Cardiac muscle cell (in vitro differentiated cells and primary cell): ENCODE data around the gene RBL1. TPM values are rescaled to one million over a fixed set of nuclear protein-coding genes. Genes with fewer than 3 reads are reported as not detected.
"Not testable (repeated sequence)": the region's sequence is repeated elsewhere in the genome, so short reads cannot be mapped to it uniquely, and the experiment has no call there.

ENCODE experiments used
- DNase-seq, 2 donors: peaks; one replicate each; pipeline versions ENCODE4 v3.0.0 to v3.0.0-alpha.2; 2010 to 2017; ENCODE audit warnings: low read depth in 1 of 2, low spot score in 1 of 2
- H3K27ac ChIP-seq: fragments of 200-600 bp; sonication (generic); 2 replicates; pipeline ENCODE4 v1.5.1; 2016
- H3K27me3 ChIP-seq: fragments of 200-600 bp; sonication (generic); 2 replicates; pipeline ENCODE4 v1.6.0; 2016; ENCODE audit warnings: control low read depth
- H3K36me3 ChIP-seq: fragments of 200-600 bp; sonication (generic); 2 replicates; pipeline ENCODE4 v1.5.1; 2016; ENCODE audit warnings: control low read depth
- H3K4me1 ChIP-seq: fragments of 200-600 bp; sonication (generic); 2 replicates; pipeline ENCODE4 v1.8.1; 2017; ENCODE audit warnings: low read depth, mild to moderate bottlenecking, mixed run types
- H3K4me3 ChIP-seq: fragments of 200-600 bp; sonication (generic); 2 replicates; pipeline ENCODE4 v1.5.1; 2016; ENCODE audit warnings: mild to moderate bottlenecking
- H3K9me3 ChIP-seq: fragments of 200-600 bp; sonication (generic); 2 replicates; pipeline ENCODE4 v1.5.1; 2017; ENCODE audit warnings: low read depth, mild to moderate bottlenecking, control low read depth
- CTCF ChIP-seq: IDR thresholded peaks from 2 replicates; pipeline ENCODE4 v1.5.1; 2012; ENCODE audit warnings: low read depth, mild to moderate bottlenecking, low read length
- polyA plus RNA-seq: library from polyadenylated mRNA; unstranded; fragments of >200 nt; fragmentation: Nextera tagmentation; extraction: Ambion mirVana; gene quantifications from 2 replicates; pipeline ENCODE4 v1.2.1, GENCODE V29; 2016
- total RNA-seq: library from RNA; depleted of rRNA; stranded (reverse); fragments of >200 nt; gene quantifications from 2 replicates; pipeline ENCODE4 v1.2.3, GENCODE V29; 2016

The RBL1 gene
- total and polyA plus RNA-seq, 2 experiments from 2014 or later = 3.1 to 4.9 TPM

- no peaks in the 10 kb centered on the region for H3K36me3 ChIP-seq
- no peak for TF ChIP-seq CTCF
- no peaks in the 10 kb centered on the region for H3K4me1 ChIP-seq
- no peak for DNase-seq
- no peaks in the 10 kb centered on the region for H3K27me3 ChIP-seq
- H3K9me3 ChIP-seq = no peaks in the 10 kb centered on the region
- no peak overlapping the region for H3K27ac ChIP-seq
- no peak overlapping the region for H3K4me3 ChIP-seq
Observed at GRCh38 chr20:36967636-36968035, 128.2 kb downstream of the RBL1 start.

GRCh38 chr20:36966965-36967364, 128.8 kb downstream of the RBL1 start:
- not testable (repeated sequence) for H3K4me1 ChIP-seq, H3K27me3 ChIP-seq, H3K36me3 ChIP-seq, H3K9me3 ChIP-seq, H3K27ac ChIP-seq, H3K4me3 ChIP-seq, DNase-seq

GRCh38 chr20:36962354-36962941, 133.3 kb downstream of the RBL1 start:
- not testable (repeated sequence) for H3K27me3 ChIP-seq, H3K36me3 ChIP-seq, H3K27ac ChIP-seq, DNase-seq, H3K4me1 ChIP-seq, H3K9me3 ChIP-seq, H3K4me3 ChIP-seq

GRCh38 chr20:36959242-36959641, 136.6 kb downstream of the RBL1 start:
- H3K27ac ChIP-seq = no peak overlapping the region
- no peaks in the 10 kb centered on the region for H3K36me3 ChIP-seq
- TF ChIP-seq CTCF = no peak
- no peaks in the 10 kb centered on the region for H3K9me3 ChIP-seq
- H3K4me3 ChIP-seq = no peak overlapping the region
- H3K27me3 ChIP-seq = no peaks in the 10 kb centered on the region
- no peak for DNase-seq
- no peaks in the 10 kb centered on the region for H3K4me1 ChIP-seq

GRCh38 chr20:36957875-36958667, 137.7 kb downstream of the RBL1 start:
- TF ChIP-seq CTCF = no peak
- no peaks in the 10 kb centered on the region for H3K9me3 ChIP-seq
- no peaks in the 10 kb centered on the region for H3K36me3 ChIP-seq

GRCh38 chr20:36956674-36957073, 139.1 kb downstream of the RBL1 start:
- no peaks in the 10 kb centered on the region for H3K36me3 ChIP-seq

More at GRCh38 chr20:36957875-36958667, 137.7 kb downstream of the RBL1 start:
- Histone ChIP-seq H3K4me1 (no peaks in the 10 kb centered on the region), H3K4me3 (no peak overlapping the region), H3K27me3 (no peaks in the 10 kb centered on the region), H3K27ac (no peak overlapping the region)
- DNase-seq = no peak

More at GRCh38 chr20:36956674-36957073, 139.1 kb downstream of the RBL1 start:
- Histone ChIP-seq H3K27ac (no peak overlapping the region), H3K4me1 (no peaks in the 10 kb centered on the region), H3K4me3 (no peak overlapping the region), H3K9me3 (no peaks in the 10 kb centered on the region), H3K27me3 (no peaks in the 10 kb centered on the region)
- no peak for TF ChIP-seq CTCF
- no peak for DNase-seq
